IMR-90 (cell line): ENCODE data around the gene LAG3. TPM values are rescaled to one million over a fixed set of nuclear protein-coding genes. Genes with fewer than 3 reads are reported as not detected.

Experiments
- ATAC-seq: fragments of 200-7000 bp; cut with Tn5 transposase; 2 replicates; pipeline ENCODE4 v1.9.1; 2020; ENCODE audit warnings: low read depth, mild to moderate bottlenecking, moderate library complexity
- BruUV-seq: library from RNA; stranded (reverse); fragments of 400-500 nt; replicated peaks from 2 replicates; lab custom pipeline; 2021; lab: Mats Ljungman, UMichigan
- CTCF ChIA-PET: fragments of 300-600 bp; formaldehyde crosslinking; extraction: SDS; loops from one replicate; lab custom pipeline; 2021; ENCODE audit warnings: antibody characterized with exemption; lab: Yijun Ruan, JAX
- POLR2A ChIA-PET: fragments of 300-600 bp; sonication (Branson Sonifier 250); formaldehyde crosslinking; loops from one replicate; lab custom pipeline; 2022; ENCODE audit warnings: antibody characterized with exemption; ENCODE audit not compliant: unreplicated experiment; lab: Charles Lee
- DNase-seq: peaks from one replicate; pipeline ENCODE4 v3.0.0; 2013
- H2AFZ ChIP-seq: replicated peaks from 2 replicates; pipeline ENCODE3; 2013; ENCODE audit warnings: low read length, mild to moderate bottlenecking; ENCODE audit not compliant: poor library complexity
- H2AK5ac ChIP-seq: 2 replicates; pipeline ENCODE4 v1.6.1; 2013; ENCODE audit warnings: low read depth, low read length, inconsistent platforms
- H2AK9ac ChIP-seq: replicated peaks from 2 replicates; pipeline ENCODE3; 2013; ENCODE audit warnings: mild to moderate bottlenecking, low read depth, low read length, moderate library complexity; ENCODE audit not compliant: poor library complexity
- H2BK120ac ChIP-seq: 2 replicates; pipeline ENCODE4 v1.6.1; 2013; ENCODE audit warnings: low read depth, low read length, inconsistent platforms
- H2BK15ac ChIP-seq: 3 replicates; pipeline ENCODE4 v1.6.1; 2013; ENCODE audit warnings: low read depth, low read length, inconsistent platforms
- H2BK20ac ChIP-seq: 2 replicates; pipeline ENCODE4 v1.6.1; 2013; ENCODE audit warnings: low read depth, mild to moderate bottlenecking, inconsistent platforms, low read length, moderate library complexity
- H2BK5ac ChIP-seq: 2 replicates; pipeline ENCODE4 v1.6.1; 2013; ENCODE audit warnings: mild to moderate bottlenecking, low read depth, low read length, inconsistent platforms; ENCODE audit not compliant: poor library complexity, severe bottlenecking
- H3K14ac ChIP-seq: replicated peaks from 2 replicates; pipeline ENCODE4 v1.6.1; 2013; ENCODE audit warnings: low read depth, low read length, inconsistent platforms
- H3K18ac ChIP-seq: 2 replicates; pipeline ENCODE4 v1.6.1; 2013; ENCODE audit warnings: low read depth, low read length, control low read depth
- H3K23ac ChIP-seq: 2 replicates; pipeline ENCODE4 v1.6.1; 2013; ENCODE audit warnings: low read depth, low read length, inconsistent platforms
- H3K27ac ChIP-seq: 2 replicates; pipeline ENCODE4 v1.5.1; 2013; ENCODE audit warnings: mild to moderate bottlenecking, control low read depth, low read length; ENCODE audit not compliant: insufficient read depth
- H3K27me3 ChIP-seq: 2 replicates; pipeline ENCODE4 v1.6.1; 2013; ENCODE audit warnings: low read length; ENCODE audit not compliant: control insufficient read depth, insufficient read depth
- H3K36me3 ChIP-seq: 2 replicates; pipeline ENCODE4 v1.6.1; 2013; ENCODE audit warnings: low read length, mixed read lengths; ENCODE audit not compliant: control insufficient read depth, insufficient read depth
- H3K4ac ChIP-seq: 2 replicates; pipeline ENCODE4 v1.6.1; 2013; ENCODE audit warnings: low read depth, low read length, inconsistent platforms
- H3K4me1 ChIP-seq: 2 replicates; pipeline ENCODE4 v1.6.1; 2013; ENCODE audit warnings: low read length, mixed read lengths; ENCODE audit not compliant: control insufficient read depth, insufficient read depth
- H3K4me2 ChIP-seq: 2 replicates; pipeline ENCODE4 v1.6.1; 2013; ENCODE audit warnings: low read depth, mild to moderate bottlenecking, control low read depth, low read length, moderate library complexity
- H3K4me3 ChIP-seq: 2 replicates; pipeline ENCODE4 v1.5.1; 2013; ENCODE audit warnings: low read depth, mild to moderate bottlenecking, control low read depth, low read length, moderate library complexity; ENCODE audit not compliant: insufficient read depth
- H3K56ac ChIP-seq: 2 replicates; pipeline ENCODE4 v1.6.1; 2013; ENCODE audit warnings: low read length, inconsistent platforms; ENCODE audit not compliant: insufficient read depth; ENCODE audit errors: extremely low read depth
- H3K79me1 ChIP-seq, 2 experiments: 2 replicates each; pipeline ENCODE4 v1.6.1; 2013; ENCODE audit warnings: low read length in 2 of 2, inconsistent platforms in 1 of 2, low read depth in 1 of 2
- H3K9ac ChIP-seq: 2 replicates; pipeline ENCODE4 v1.6.1; 2013; ENCODE audit warnings: low read depth, low read length, control low read depth
- H3K9me1 ChIP-seq: 2 replicates; pipeline ENCODE4 v1.6.1; 2013; ENCODE audit warnings: low read length, inconsistent platforms; ENCODE audit not compliant: insufficient read depth
- H3K9me3 ChIP-seq: 2 replicates; pipeline ENCODE4 v1.6.1; 2013; ENCODE audit warnings: low read length; ENCODE audit not compliant: control insufficient read depth, insufficient read depth
- H4K20me1 ChIP-seq: 2 replicates; pipeline ENCODE4 v1.6.1; 2013; ENCODE audit warnings: low read length, inconsistent platforms; ENCODE audit not compliant: insufficient read depth
- H4K5ac ChIP-seq: 2 replicates; pipeline ENCODE4 v1.6.1; 2013; ENCODE audit warnings: mild to moderate bottlenecking, low read depth, low read length, control low read depth
- H4K8ac ChIP-seq, 2 experiments: 2 replicates each; pipeline ENCODE4 v1.6.1; 2013; ENCODE audit warnings: low read depth in 2 of 2, low read length in 2 of 2, control low read depth in 1 of 2, inconsistent platforms in 1 of 2
- H4K91ac ChIP-seq: 2 replicates; pipeline ENCODE4 v1.6.1; 2013; ENCODE audit warnings: low read depth, low read length, inconsistent platforms; ENCODE audit not compliant: insufficient read depth
- BHLHE40 ChIP-seq: fragments of 150-350 bp; IDR thresholded peaks from 2 replicates; pipeline ENCODE4 v1.6.1; 2016; ENCODE audit warnings: mild to moderate bottlenecking, low read depth, low read length
- FOS ChIP-seq: fragments of 150-350 bp; IDR thresholded peaks from 2 replicates; pipeline ENCODE4 v1.6.1; 2016; ENCODE audit warnings: low read depth, low read length
- MAZ ChIP-seq: IDR thresholded peaks from 2 replicates; pipeline ENCODE4 v1.6.1; 2012; ENCODE audit warnings: low read depth, mild to moderate bottlenecking, low read length, improper control_type of control experiment, moderate library complexity, borderline replicate concordance
- NFE2L2 ChIP-seq: fragments of 150-350 bp; IDR thresholded peaks from 2 replicates; pipeline ENCODE4 v1.6.1; 2016; ENCODE audit warnings: low read depth, mild to moderate bottlenecking, low read length
- POLR2A ChIP-seq: IDR thresholded peaks from 2 replicates; pipeline ENCODE4 v1.6.1; 2012; ENCODE audit warnings: mild to moderate bottlenecking, low read depth, low read length
- RAD21 ChIP-seq: IDR thresholded peaks from 2 replicates; pipeline ENCODE4 v1.6.1; 2012; ENCODE audit warnings: low read length, improper control_type of control experiment
- USF2 ChIP-seq: fragments of 150-350 bp; IDR thresholded peaks from 2 replicates; pipeline ENCODE4 v1.6.1; 2017; ENCODE audit warnings: mild to moderate bottlenecking, antibody characterized with exemption, low read length, low read depth
- WGBS, 2 experiments: methylation state at CpG; one replicate each; pipeline versions ENCODE4 v1.1.5 to v1.1.7; 2013; ENCODE audit warnings: missing lambda C conversion rate in 2 of 2; ENCODE audit not compliant: insufficient read length in 1 of 2; ENCODE audit errors: extremely low coverage in 2 of 2; 5-methylcytosine and 5-hydroxymethylcytosine counted together
- dilution Hi-C: fragments of 300-500 bp; cut with HindIII; formaldehyde crosslinking; loops from one replicate; pipeline ENCODE4 v1.14.3; 2018; ENCODE audit warnings: low sequenced_read_pairs; ENCODE audit not compliant: unreplicated experiment
- in situ Hi-C: fragments of 300-500 bp; cut with MboI; formaldehyde crosslinking; loops from 3 replicates; pipeline ENCODE4 v1.14.3; 2019; ENCODE audit warnings: low sequenced_read_pairs, inconsistent platforms, mixed read lengths
- intact Hi-C: fragments of 100-400 bp; cut with micrococcal nuclease; formaldehyde crosslinking; loops from 2 replicates; pipeline ENCODE4 v1.10.0; 2022
- polyA plus RNA-seq, 3 experiments: library from polyadenylated mRNA; depleted of rRNA; stranded (reverse); fragments of >200 nt; gene quantifications; 2 replicates each; pipeline ENCODE4 v1.2.3, GENCODE V29; 2012; ENCODE audit warnings: low replicate concordance in 1 of 3
- total RNA-seq: library from RNA; depleted of rRNA; stranded (reverse); fragments of >200 nt; gene quantifications from 2 replicates; pipeline ENCODE4 v1.2.3, GENCODE V29; 2012

The LAG3 gene
- total and polyA plus RNA-seq, 2 of the 4 experiments (the other 2 are of a cell fraction): 0.41 TPM; not detected in 1

GRCh38 chr12:6823182-6824084 lies 51.1 kb downstream of the LAG3 start:
- ChIA-PET CTCF (no interaction called here), POLR2A (interaction anchor here (0.6 to 0.9 kb wide), 2 partner anchors 10 to 289 kb away, joined by 5 to 8 read pairs; partner anchors contain the start of gene GAPDH)
- H2AK5ac ChIP-seq: peak overlapping the region; percentile 8; the same call in 1 of the 2 replicates
- H2AFZ ChIP-seq: peak overlapping the region; percentile 38
- ATAC-seq (no peak), DNase-seq (no peak)
- H4K91ac ChIP-seq: 0 out of 2 replicates have a peak overlapping the region, but pooled peaks have one; percentile 1
- no TSS peak for BruUV-seq
- no peak overlapping the region for H3K4ac ChIP-seq
- 93% methylated on average over 3 of the region's 12 CpGs; no CpG with 5 or more reads in 1 of the 2 experiments for WGBS, 2 experiments
- H3K79me1 ChIP-seq: peaks cover 0 to 32% of the 10 kb centered on the region in 2 experiments; a peak in 2 of 4 replicates
- H3K4me1 ChIP-seq: peaks cover 18% of the 10 kb centered on the region
- TF ChIP-seq BHLHE40: no peak
- TF ChIP-seq FOS: no peak
- TF ChIP-seq RAD21: no peak
- no peak for TF ChIP-seq MAZ
- TF ChIP-seq NFE2L2: no peak
- TF ChIP-seq USF2: no peak
- no peak for TF ChIP-seq POLR2A
- H3K14ac ChIP-seq: no peak overlapping the region
- H4K8ac ChIP-seq: no peak overlapping the region
- H3K36me3 ChIP-seq: no peaks in the 10 kb centered on the region
- in situ Hi-C loops (loop anchor here (10.0 kb wide), 1 partner anchor 209 kb away; no protein-coding TSS in a partner anchor), intact Hi-C loops (loop anchor here (2.0 kb wide), 1 partner anchor 207 kb away; no protein-coding TSS in a partner anchor), dilution Hi-C loops (no loop called here)
- H4K5ac ChIP-seq: no peak overlapping the region
- no peaks in the 10 kb centered on the region for H4K20me1 ChIP-seq
- no peak overlapping the region for H3K4me2 ChIP-seq
- H3K56ac ChIP-seq: no peak overlapping the region
- no peak overlapping the region for H3K9ac ChIP-seq
- no peak overlapping the region; the same call in 1 of the 2 replicates for H2BK20ac ChIP-seq
- H3K9me1 ChIP-seq: peaks cover 2% of the 10 kb centered on the region; the same call in 1 of the 2 replicates
- no peaks in the 10 kb centered on the region for H3K9me3 ChIP-seq
- H3K27ac ChIP-seq: no peak overlapping the region
- no peak overlapping the region for H3K4me3 ChIP-seq
- H2AK9ac ChIP-seq: peak overlapping the region; percentile 69
- H3K27me3 ChIP-seq: peaks cover 2% of the 10 kb centered on the region; the same call in 1 of the 2 replicates
- no peak overlapping the region for H3K18ac ChIP-seq
- H3K23ac ChIP-seq: no peak overlapping the region
- no peak overlapping the region for H2BK15ac ChIP-seq
- no peak overlapping the region for H2BK5ac ChIP-seq
- H2BK120ac ChIP-seq: no peak overlapping the region
